Left cardiac atrium (tissue), 4 donors: ENCODE results near the gene TIMM44. TPM values are rescaled to one million over a fixed set of nuclear protein-coding genes. Genes with fewer than 3 reads are reported as not detected.
A peak's percentile ranks its signal among the peaks of the same experiment; 100 is the strongest.

Experiments
- ATAC-seq, 2 donors: fragments of 200-7000 bp; cut with Tn5 transposase; one replicate each; pipeline ENCODE4 v1.9.1; 2020; ENCODE audit warnings: mild to moderate bottlenecking in 2 of 2, moderate library complexity in 2 of 2
- DNase-seq: peaks from one replicate; pipeline ENCODE4 v3.0.0-alpha.2; 2020
- intact Hi-C, 2 donors: fragments of 100-400 bp; cut with DNase I; formaldehyde crosslinking; loops; one replicate each; pipeline versions ENCODE4 v1.14.1 to v1.15.1; 2022 to 2023
- long read RNA-seq: library from polyadenylated mRNA; unstranded; transcript quantifications from one replicate; pipeline ENCODE4 v2.0.0, GENCODE V29; 2021
- total RNA-seq, 2 donors: library from RNA; stranded (reverse); fragmentation: NEBNext Ultra II Directional; extraction: Animal tissue kit (Norgen Biotek cat#: 25700); gene quantifications; one replicate each; pipeline ENCODE4 v1.2.1, GENCODE V29; 2021
- donor health status: DM: no; HTN: yes; CAD: no.
- donor health status: DM: no; HTN: yes; CAD: no; lungs with severe emphysema.
- donor health status: DM: yes; HTN: yes; CAD: no.
- donor health status: Dilated cardiomyopathy.

The TIMM44 gene
- total RNA-seq = 10 to 100 TPM; 70.6 to 73.8 TPM
- long read RNA-seq, transcript TIMM44-201 (13 exons, 2,075 nt) = major isoform, 28 of 47 reads
- long read RNA-seq, partial matches to known transcripts = 13 of 47 reads
- long read RNA-seq, other reads (novel, unspliced or antisense) = 4 of 47 reads

GRCh38 chr19:7943444-7944176, at the start of gene TIMM44:
Gene TIMM44, minus strand, starts transcription at chr19:7943666. Its CDS starts 15 bp downstream, at chr19:7943651.
- intact Hi-C loops = loop anchor here (2.0 to 10.0 kb wide), 4 partner anchors 59 to 311 kb away; partner anchors contain the start of gene ELAVL1 (in 1 of the 2)
- ATAC-seq = peak; percentile 99 to 100
- DNase-seq = peak; percentile 99

GRCh38 chr19:7992575-7992974, 49.1 kb upstream of the TIMM44 start:
- DNase-seq (no peak), ATAC-seq (no peak)
- intact Hi-C loops = no loop called here

GRCh38 chr19:7989071-7989575, 45.7 kb upstream of the TIMM44 start:
- ATAC-seq = peak in 1 of 2 donors; percentile 10
- no peak for DNase-seq
- intact Hi-C loops = no loop called here

- ATAC-seq (peak in 1 of 2 donors; percentile 46), DNase-seq (no peak)
- intact Hi-C loops = no loop called here
Measured at GRCh38 chr19:7988307-7988706, 44.8 kb upstream of the TIMM44 start.

GRCh38 chr19:7987114-7987768, 43.8 kb upstream of the TIMM44 start:
- intact Hi-C loops = no loop called here
- ATAC-seq = no peak
- no peak for DNase-seq

GRCh38 chr19:7986321-7987113, 43.1 kb upstream of the TIMM44 start:
- intact Hi-C loops = no loop called here
- ATAC-seq (no peak), DNase-seq (no peak)

GRCh38 chr19:7985481-7985911, 42.0 kb upstream of the TIMM44 start:
- ATAC-seq (no peak), DNase-seq (no peak)
- intact Hi-C loops = no loop called here

GRCh38 chr19:7983995-7984837, 40.8 kb upstream of the TIMM44 start:
- DNase-seq (peak; percentile 55), ATAC-seq (peak; percentile 14 to 41)
- intact Hi-C loops = no loop called here

- intact Hi-C loops = no loop called here
- DNase-seq (no peak), ATAC-seq (no peak)
Measured at GRCh38 chr19:7983286-7983950, 40.0 kb upstream of the TIMM44 start.

GRCh38 chr19:7982651-7983099, 39.2 kb upstream of the TIMM44 start:
- intact Hi-C loops = no loop called here
- ATAC-seq = no peak
- DNase-seq = no peak

GRCh38 chr19:7982103-7982502, 38.6 kb upstream of the TIMM44 start:
- ATAC-seq (no peak), DNase-seq (no peak)
- intact Hi-C loops = no loop called here

- intact Hi-C loops = no loop called here
- ATAC-seq = no peak
- DNase-seq = no peak
Measured at GRCh38 chr19:7981661-7982060, 38.2 kb upstream of the TIMM44 start.

GRCh38 chr19:7981199-7981598, 37.7 kb upstream of the TIMM44 start:
- ATAC-seq (no peak), DNase-seq (no peak)
- intact Hi-C loops = no loop called here

- no peak for ATAC-seq
- intact Hi-C loops = no loop called here
- DNase-seq = no peak
Measured at GRCh38 chr19:7980635-7981121, 37.2 kb upstream of the TIMM44 start.

GRCh38 chr19:7980168-7980567, 36.7 kb upstream of the TIMM44 start:
- DNase-seq (no peak), ATAC-seq (no peak)
- intact Hi-C loops = no loop called here

GRCh38 chr19:7979559-7979958, 36.1 kb upstream of the TIMM44 start:
- no peak for DNase-seq
- intact Hi-C loops = loop anchor here in 1 of 2 donors (10.0 kb wide), 1 partner anchor 275 kb away; no protein-coding TSS in a partner anchor

GRCh38 chr19:7979011-7979410, 35.5 kb upstream of the TIMM44 start:
- no peak for DNase-seq
- intact Hi-C loops = loop anchor here in 1 of 2 donors (10.0 kb wide), 1 partner anchor 276 kb away; no protein-coding TSS in a partner anchor
- no peak for ATAC-seq

More at GRCh38 chr19:7979559-7979958, 36.1 kb upstream of the TIMM44 start:
- ATAC-seq = no peak
